ENCODE data around the gene CD99L2. TPM values are rescaled to one million over a fixed set of nuclear protein-coding genes. Genes with fewer than 3 reads are reported as not detected.

Gene CD99L2
- total RNA-seq, 1 experiment from 2014 or later, result 7.3 TPM

DNA sequence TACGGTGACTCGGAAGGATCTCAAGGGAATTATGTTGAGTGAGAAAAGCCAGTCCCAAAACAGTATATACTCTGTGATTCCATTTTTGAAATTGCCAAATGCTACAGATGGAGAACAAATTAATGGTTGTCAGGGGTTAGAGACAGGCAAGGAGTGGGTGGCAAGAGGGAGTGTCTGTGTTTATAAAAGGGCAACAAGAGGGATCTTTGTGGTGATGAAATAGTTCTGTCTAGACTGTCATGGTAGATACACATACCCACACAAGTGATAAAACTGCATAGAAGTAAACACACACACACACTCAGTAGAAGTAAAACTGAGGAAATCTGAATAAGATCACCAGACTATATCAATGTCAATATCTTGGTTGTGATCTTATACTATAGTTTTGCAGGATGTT lies 92.7 kb downstream of the CD99L2 start:
- Mint-ChIP-seq H3K4me3 (no peak overlapping the region), H3K27ac (no peak overlapping the region), H3K27me3 (ENCODE audit: low read depth) (no peaks in the 10 kb centered on the region; the same call in 1 of the 2 replicates), H3K9me3 (peaks cover 44 to 71% of the 10 kb centered on the region in 2 experiments), H3K4me1 (no peaks in the 10 kb centered on the region), H3K36me3 (ENCODE audit: insufficient read depth in 1 of 3, low read depth in 3 of 3) (peaks cover 10 to 14% (median 10%) of the 10 kb centered on the region in 3 experiments; a peak in 6 of 7 replicates)
- Histone ChIP-seq H3K79me2 (ENCODE audit: insufficient read depth, low read length) (no peaks in the 10 kb centered on the region; the same call in 1 of the 2 replicates), H3K4me1 (ENCODE audit: insufficient read depth, low read length) (no peaks in the 10 kb centered on the region), H2BK120ac (ENCODE audit: low read depth, low read length, poor library complexity, severe bottlenecking) (no peak overlapping the region), H3K23me2 (ENCODE audit: insufficient read length, low read depth, low read length, poor library complexity, severe bottlenecking) (no peaks in the 10 kb centered on the region), H3K9me3 (ENCODE audit: control insufficient read depth, low read depth, low read length) (no peaks in the 10 kb centered on the region), H3K56ac (ENCODE audit: insufficient read length, low read depth, low read length) (no peak overlapping the region), H4K8ac (replicated peaks; ENCODE audit: insufficient read length, low read depth, low read length) (no peak overlapping the region), H3K4ac (ENCODE audit: low read depth, low read length) (no peak overlapping the region), H3K18ac (ENCODE audit: insufficient read length, low read depth, low read length) (no peak overlapping the region), H2AK5ac (ENCODE audit: insufficient read length, low read length) (no peak overlapping the region), H2BK12ac (ENCODE audit: insufficient read length, low read depth, low read length) (no peak overlapping the region), H3K79me1 (ENCODE audit: insufficient read depth, low read depth, low read length, poor library complexity, severe bottlenecking) (no peaks in the 10 kb centered on the region), H4K5ac (ENCODE audit: insufficient read length, low read depth, low read length) (no peak overlapping the region), H4K91ac (ENCODE audit: insufficient read length, low read depth, low read length) (no peak overlapping the region), H2AFZ (ENCODE audit: low read length) (no peak overlapping the region), H3K14ac (ENCODE audit: insufficient read depth, low read length) (no peak overlapping the region), H3K23ac (ENCODE audit: insufficient read length, low read depth, low read length) (no peak overlapping the region), H2BK5ac (ENCODE audit: insufficient read length, low read length) (no peak overlapping the region), H3T11ph (ENCODE audit: low read length) (peak overlapping the region; percentile 76), H3K4me2 (ENCODE audit: insufficient read depth, insufficient read length, low read length) (no peak overlapping the region), H3K27ac (ENCODE audit: insufficient read length, low read depth, low read length) (no peak overlapping the region), H4K20me1 (ENCODE audit: control insufficient read depth, insufficient read depth, insufficient read length) (no peaks in the 10 kb centered on the region), H3K9ac (ENCODE audit: extremely low read depth, insufficient read length, low read length) (no peak overlapping the region), H3K27me3 (ENCODE audit: insufficient read depth, low read length) (no peaks in the 10 kb centered on the region), H2BK20ac (ENCODE audit: low read depth, low read length, poor library complexity, severe bottlenecking) (no peak overlapping the region), H2BK15ac (ENCODE audit: low read depth, low read length) (no peak overlapping the region)
- DNase-seq, result no peak
- WGBS (ENCODE audit: extremely low coverage, insufficient read length, low lambda C conversion rate), result no CpG with 5 or more reads among the region's 2 CpGs
- TF ChIP-seq, protein P1, sequence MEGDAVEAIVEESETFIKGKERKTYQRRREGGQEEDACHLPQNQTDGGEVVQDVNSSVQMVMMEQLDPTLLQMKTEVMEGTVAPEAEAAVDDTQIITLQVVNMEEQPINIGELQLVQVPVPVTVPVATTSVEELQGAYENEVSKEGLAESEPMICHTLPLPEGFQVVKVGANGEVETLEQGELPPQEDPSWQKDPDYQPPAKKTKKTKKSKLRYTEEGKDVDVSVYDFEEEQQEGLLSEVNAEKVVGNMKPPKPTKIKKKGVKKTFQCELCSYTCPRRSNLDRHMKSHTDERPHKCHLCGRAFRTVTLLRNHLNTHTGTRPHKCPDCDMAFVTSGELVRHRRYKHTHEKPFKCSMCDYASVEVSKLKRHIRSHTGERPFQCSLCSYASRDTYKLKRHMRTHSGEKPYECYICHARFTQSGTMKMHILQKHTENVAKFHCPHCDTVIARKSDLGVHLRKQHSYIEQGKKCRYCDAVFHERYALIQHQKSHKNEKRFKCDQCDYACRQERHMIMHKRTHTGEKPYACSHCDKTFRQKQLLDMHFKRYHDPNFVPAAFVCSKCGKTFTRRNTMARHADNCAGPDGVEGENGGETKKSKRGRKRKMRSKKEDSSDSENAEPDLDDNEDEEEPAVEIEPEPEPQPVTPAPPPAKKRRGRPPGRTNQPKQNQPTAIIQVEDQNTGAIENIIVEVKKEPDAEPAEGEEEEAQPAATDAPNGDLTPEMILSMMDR (conservative IDR thresholded peaks at IDR 0.05), result no peak
